ENCODE data around the gene BOLA3.
A peak's percentile ranks its signal among the peaks of the same experiment; 100 is the strongest.
"Not testable (repeated sequence)": the region's sequence is repeated elsewhere in the genome, so short reads cannot be mapped to it uniquely, and the experiment has no call there.

The BOLA3 gene

GRCh38 chr2:74148457-74149246 lies 940 bp upstream of the BOLA3 start:
- DNase-seq, result no peak

- DNase-seq, result no peak
Measured at GRCh38 chr2:74146929-74147726, 584 bp downstream of the BOLA3 start.

- DNase-seq, result no peak
Measured at GRCh38 chr2:74142340-74142739, 5.4 kb downstream of the BOLA3 start.

GRCh38 chr2:74138600-74139323 lies 8.9 kb downstream of the BOLA3 start:
- no peak for DNase-seq

- DNase-seq, result no peak
Measured at GRCh38 chr2:74137651-74138599, 9.8 kb downstream of the BOLA3 start.

GRCh38 chr2:74131901-74132300 lies 15.8 kb downstream of the BOLA3 start:
- no peak for DNase-seq

GRCh38 chr2:74130211-74130995 lies 17.3 kb downstream of the BOLA3 start:
- no peak for DNase-seq

- no peak for DNase-seq
Measured at GRCh38 chr2:74128206-74128605, 19.5 kb downstream of the BOLA3 start.

GRCh38 chr2:74123955-74124354 lies 23.8 kb downstream of the BOLA3 start:
- DNase-seq, result not testable (repeated sequence)

- not testable (repeated sequence) for DNase-seq
Measured at GRCh38 chr2:74121846-74122245, 25.9 kb downstream of the BOLA3 start.

- DNase-seq, result peak; percentile 87
Measured at GRCh38 chr2:74119912-74120825, 27.5 kb downstream of the BOLA3 start.

GRCh38 chr2:74119339-74119738 lies 28.4 kb downstream of the BOLA3 start:
- no peak for DNase-seq

GRCh38 chr2:74111380-74111779 lies 36.3 kb downstream of the BOLA3 start:
- no peak for DNase-seq

- no peak for DNase-seq
Measured at GRCh38 chr2:74110537-74110936, 37.2 kb downstream of the BOLA3 start.

GRCh38 chr2:74109551-74109950 lies 38.2 kb downstream of the BOLA3 start:
- no peak for DNase-seq

- DNase-seq, result no peak
Measured at GRCh38 chr2:74107071-74107470, 40.6 kb downstream of the BOLA3 start.

- no peak for DNase-seq
Measured at GRCh38 chr2:74105413-74105812, 42.3 kb downstream of the BOLA3 start.

- peak; percentile 12 for DNase-seq
Measured at GRCh38 chr2:74104839-74105238, 42.9 kb downstream of the BOLA3 start.

- no peak for DNase-seq
Measured at GRCh38 chr2:74103763-74104162, 43.9 kb downstream of the BOLA3 start.

- DNase-seq, result no peak
Measured at GRCh38 chr2:74102516-74102915, 45.2 kb downstream of the BOLA3 start.

All from CD4-positive, alpha-beta T cell treated with Interleukin-10 for 1 hour (primary cell).